Activated CD8-positive, alpha-beta memory T cell treated with anti-CD3 and anti-CD28 coated beads for 48 hours (primary cell): ENCODE data around the gene MICB.
"Not testable (repeated sequence)": the region's sequence is repeated elsewhere in the genome, so short reads cannot be mapped to it uniquely, and the experiment has no call there.

ENCODE experiments used
- DNase-seq, 3 experiments: peaks; one replicate each; pipeline ENCODE4 v3.0.0-alpha.2; 2020; ENCODE audit warnings: low read depth in 2 of 3, low spot score in 2 of 3

MICB gene

GRCh38 chr6:31498748-31499147, 803 bp downstream of the MICB start:
- DNase-seq: no peak

- not testable (repeated sequence) for DNase-seq
Measured at GRCh38 chr6:31499648-31500047, 1.7 kb downstream of the MICB start.

- no peak for DNase-seq
Measured at GRCh38 chr6:31502586-31502985, 4.6 kb downstream of the MICB start.

GRCh38 chr6:31509036-31509435, 11.1 kb downstream of the MICB start:
- not testable (repeated sequence) for DNase-seq

GRCh38 chr6:31510007-31510406, 12.1 kb downstream of the MICB start:
- no peak for DNase-seq

- no peak for DNase-seq
Measured at GRCh38 chr6:31513456-31514165, 15.7 kb downstream of the MICB start.

GRCh38 chr6:31521835-31522234, 23.9 kb downstream of the MICB start:
- no peak for DNase-seq

- no peak for DNase-seq
Measured at GRCh38 chr6:31525553-31525931, 27.6 kb downstream of the MICB start.

- DNase-seq: no peak
Measured at GRCh38 chr6:31525932-31526591, 28.1 kb downstream of the MICB start.

GRCh38 chr6:31528307-31528777, 30.4 kb downstream of the MICB start:
- no peak for DNase-seq

GRCh38 chr6:31528821-31529328, 30.9 kb downstream of the MICB start, which contains the start of gene MCCD1:
Gene MCCD1 (plus strand): TSS chr6:31528962. CDS start chr6:31529015, 53 bp downstream.
- no peak for DNase-seq

- no peak for DNase-seq
Measured at GRCh38 chr6:31529329-31530150, 31.6 kb downstream of the MICB start.

GRCh38 chr6:31530659-31531058, 32.7 kb downstream of the MICB start:
- DNase-seq: no peak

GRCh38 chr6:31531162-31531561, 33.2 kb downstream of the MICB start:
- no peak for DNase-seq

- no peak for DNase-seq
Measured at GRCh38 chr6:31531771-31532643, 34.1 kb downstream of the MICB start.

GRCh38 chr6:31532644-31533454, 34.9 kb downstream of the MICB start:
- no peak for DNase-seq

- no peak for DNase-seq
Measured at GRCh38 chr6:31533455-31533841, 35.5 kb downstream of the MICB start.

GRCh38 chr6:31534011-31534410, 36.1 kb downstream of the MICB start:
- DNase-seq: no peak

- DNase-seq: no peak
Measured at GRCh38 chr6:31534521-31535040, 36.6 kb downstream of the MICB start.
